T-helper 17 cell (primary cell): ENCODE data around the gene PPP3CA. TPM values are rescaled to one million over a fixed set of nuclear protein-coding genes. Genes with fewer than 3 reads are reported as not detected.

Experiments
- ATAC-seq: fragments of 150-1000 bp; cut with Tn5 transposase; 2 replicates; pipeline ENCODE4 v1.10.0; 2021; ENCODE audit warnings: mild to moderate bottlenecking, moderate library complexity
- DNase-seq, 3 donors: peaks; one replicate each; pipeline versions ENCODE4 v3.0.0 to v3.0.0-alpha.2; 2020 to 2021
- H3K9me3 ChIP-seq: one replicate; pipeline ENCODE4 v1.7.0; 2013; ENCODE audit warnings: low read length, mild to moderate bottlenecking; ENCODE audit not compliant: control insufficient read depth, poor library complexity, severe bottlenecking
- H3K27ac Mint-ChIP-seq: one replicate; pipeline ENCODE4 v1.8.0; 2022; ENCODE audit warnings: mild to moderate bottlenecking, moderate library complexity, mixed read lengths
- H3K27me3 Mint-ChIP-seq: one replicate; pipeline ENCODE4 v1.8.0; 2022; ENCODE audit warnings: mixed read lengths
- H3K36me3 Mint-ChIP-seq: one replicate; pipeline ENCODE4 v1.8.0; 2022; ENCODE audit warnings: low read depth, mixed read lengths
- H3K4me1 Mint-ChIP-seq: one replicate; pipeline ENCODE4 v1.8.0; 2022; ENCODE audit warnings: mild to moderate bottlenecking, mixed read lengths
- H3K4me3 Mint-ChIP-seq: one replicate; pipeline ENCODE4 v1.8.0; 2022; ENCODE audit warnings: mild to moderate bottlenecking, moderate library complexity, mixed read lengths
- total RNA-seq, 4 donors: library from RNA in 2 of 4; stranded (reverse) in 2 of 4; gene quantifications; one replicate each; pipeline ENCODE4 v1.2.3 and lab custom pipeline; 2022 to 2026

The PPP3CA gene
- total RNA-seq, 2 donors from 2014 or later, result 28.4 to 36.9 TPM

DNA sequence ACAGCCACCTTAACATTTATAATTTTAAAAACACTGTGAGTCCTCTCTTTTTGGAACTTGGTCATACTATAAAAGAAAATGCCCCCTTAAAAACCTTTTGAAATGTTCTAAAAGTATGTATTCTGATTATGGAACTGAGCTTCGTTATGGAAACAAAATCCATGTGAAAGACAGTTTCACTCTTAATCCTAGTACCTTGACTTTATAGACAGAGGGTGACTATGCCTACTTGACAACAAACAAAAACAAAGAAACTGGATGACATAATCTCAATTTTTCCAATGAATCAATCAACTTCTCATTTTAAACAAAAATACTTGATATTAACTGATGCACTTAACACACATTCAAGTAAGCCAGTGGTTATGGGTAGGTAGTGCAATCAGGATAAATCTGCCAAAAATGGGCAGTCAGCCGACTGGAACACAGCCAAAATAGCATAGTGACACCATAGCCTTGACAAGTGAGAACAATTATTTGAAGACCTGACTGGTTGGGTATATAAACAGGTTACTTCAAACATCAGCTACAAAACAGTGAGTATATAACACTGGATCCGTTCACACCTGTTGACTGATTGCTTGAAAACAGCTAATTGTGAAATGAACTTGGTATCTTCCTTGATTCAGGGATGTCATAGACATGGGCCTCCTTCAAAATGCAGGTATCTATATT lies 265.5 kb downstream of the PPP3CA start:
- ATAC-seq (no peak), DNase-seq (no peak)
- Mint-ChIP-seq H3K27me3 (no peaks in the 10 kb centered on the region), H3K4me3 (no peak overlapping the region), H3K4me1 (peaks cover 8% of the 10 kb centered on the region), H3K36me3 (peaks cover 9% of the 10 kb centered on the region), H3K27ac (no peak overlapping the region)
- no peaks in the 10 kb centered on the region for H3K9me3 ChIP-seq

DNA sequence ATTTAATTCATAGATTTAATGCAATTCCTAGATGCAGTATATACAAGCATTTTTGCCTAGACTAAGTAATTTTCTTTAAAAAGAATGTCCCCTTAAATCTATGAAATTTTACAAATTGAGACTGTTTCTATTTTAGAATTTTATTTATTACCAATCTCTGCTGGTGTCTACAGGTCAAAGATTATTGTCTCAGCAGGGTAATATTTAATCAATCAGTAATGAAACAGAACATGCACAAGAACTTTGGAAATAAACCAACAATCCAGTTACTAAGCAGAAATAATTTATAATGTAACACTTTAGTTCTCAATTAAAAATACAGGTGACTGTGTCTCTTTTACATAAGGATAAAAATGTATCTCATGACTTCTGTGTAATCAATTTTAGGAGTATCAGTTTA lies 266.2 kb downstream of the PPP3CA start:
- H3K4me3 Mint-ChIP-seq, result no peak overlapping the region
- no peaks in the 10 kb centered on the region for H3K27me3 Mint-ChIP-seq
- no peaks in the 10 kb centered on the region for H3K9me3 ChIP-seq
- H3K27ac Mint-ChIP-seq, result no peak overlapping the region
- H3K36me3 Mint-ChIP-seq, result peaks cover 9% of the 10 kb centered on the region
- peaks cover 11% of the 10 kb centered on the region for H3K4me1 Mint-ChIP-seq
- DNase-seq, result no peak
- no peak for ATAC-seq

DNA sequence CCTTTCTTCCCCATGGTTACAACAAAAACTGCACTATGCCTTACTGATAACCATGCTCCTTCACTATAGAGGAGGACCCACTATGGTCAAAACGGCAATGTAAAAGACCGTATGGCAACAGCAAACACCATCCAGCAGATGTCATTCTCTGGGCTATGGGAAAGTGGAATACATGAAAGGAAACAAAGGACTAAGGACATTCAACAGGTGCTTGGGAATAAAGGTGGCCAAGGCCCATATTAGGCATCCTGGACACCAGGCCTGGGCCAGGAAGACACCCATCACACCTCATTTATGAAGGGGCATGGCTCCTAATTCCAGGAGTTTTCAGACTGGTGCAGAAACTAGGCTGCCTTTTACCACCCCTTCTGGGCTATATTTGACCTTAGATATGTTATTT lies 268.4 kb downstream of the PPP3CA start:
- Mint-ChIP-seq H3K4me3 (no peak overlapping the region), H3K4me1 (peaks cover 14% of the 10 kb centered on the region), H3K36me3 (peaks cover 7% of the 10 kb centered on the region), H3K27ac (no peak overlapping the region), H3K27me3 (no peaks in the 10 kb centered on the region)
- H3K9me3 ChIP-seq, result no peaks in the 10 kb centered on the region
- no peak for ATAC-seq
- no peak for DNase-seq

DNA sequence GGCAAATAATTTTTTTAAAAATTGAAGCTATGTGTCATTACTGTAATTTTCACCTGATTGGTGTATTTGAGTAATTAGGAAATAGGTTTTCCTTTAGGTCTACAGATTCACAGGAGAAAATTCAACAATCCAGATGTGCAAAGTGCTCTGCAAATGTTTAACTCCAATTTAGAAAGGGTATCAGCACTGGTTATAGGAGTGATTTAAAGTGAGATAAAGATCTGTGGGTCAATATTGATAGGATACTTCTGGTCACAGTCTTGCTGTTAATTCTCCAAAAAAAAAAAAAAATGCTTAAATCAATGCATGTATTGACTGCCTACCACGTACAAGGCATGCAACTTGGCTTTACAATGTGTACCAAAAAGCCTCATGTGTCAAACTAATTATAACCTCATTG lies 271.3 kb downstream of the PPP3CA start:
- no peak for ATAC-seq
- Mint-ChIP-seq H3K36me3 (peaks cover 4% of the 10 kb centered on the region), H3K4me3 (no peak overlapping the region), H3K27me3 (no peaks in the 10 kb centered on the region), H3K27ac (peak overlapping the region; percentile 9), H3K4me1 (peaks cover 16% of the 10 kb centered on the region)
- DNase-seq, result no peak
- no peaks in the 10 kb centered on the region for H3K9me3 ChIP-seq

DNA sequence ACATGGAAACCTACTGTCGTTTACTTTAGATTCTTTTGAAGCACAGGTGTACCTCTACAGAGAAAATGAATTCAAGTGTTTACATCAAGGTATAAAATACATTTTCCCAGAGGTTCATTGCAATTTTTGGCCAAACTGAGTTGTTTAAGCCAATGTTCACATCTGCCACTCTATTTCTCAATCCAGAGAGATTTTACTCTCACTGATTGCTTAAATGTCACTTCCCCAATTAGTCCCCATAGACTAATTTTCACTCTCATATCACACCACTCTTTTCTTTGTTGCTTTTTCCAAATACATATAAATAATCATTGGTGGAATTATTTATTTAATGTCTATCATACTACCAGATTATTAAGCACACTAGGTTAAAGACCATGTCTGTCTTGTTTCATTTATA lies 271.8 kb downstream of the PPP3CA start:
- peaks cover 4% of the 10 kb centered on the region for H3K36me3 Mint-ChIP-seq
- no peak for ATAC-seq

DNA sequence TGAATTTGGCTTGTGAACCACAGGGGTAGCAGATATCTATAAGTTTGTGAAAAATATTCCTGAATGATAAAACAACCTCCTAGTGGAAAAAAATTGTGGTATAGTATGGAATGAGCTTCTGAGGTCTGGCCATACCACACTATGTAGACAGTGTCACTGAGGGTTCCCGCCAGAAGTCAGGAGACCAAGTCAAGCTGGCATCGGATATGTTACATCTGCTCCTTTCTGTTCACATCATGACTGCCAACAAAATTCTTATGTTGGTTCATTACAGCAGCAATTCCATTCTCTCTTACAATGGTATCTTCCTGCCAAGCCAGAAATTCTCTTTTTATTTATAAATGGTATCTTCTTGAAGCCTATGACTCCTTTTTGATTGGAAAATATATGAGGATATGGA lies 273.0 kb downstream of the PPP3CA start:
- H3K36me3 Mint-ChIP-seq, result peaks cover 2% of the 10 kb centered on the region
- no peaks in the 10 kb centered on the region for H3K27me3 Mint-ChIP-seq
- no peak for DNase-seq
- H3K9me3 ChIP-seq, result no peaks in the 10 kb centered on the region
- H3K4me1 Mint-ChIP-seq, result peaks cover 16% of the 10 kb centered on the region
- ATAC-seq, result no peak
- H3K27ac Mint-ChIP-seq, result no peak overlapping the region
- no peak overlapping the region for H3K4me3 Mint-ChIP-seq

More for the DNA sequence above, 271.8 kb downstream of the PPP3CA start:
- H3K27me3 Mint-ChIP-seq, result no peaks in the 10 kb centered on the region
- H3K4me3 Mint-ChIP-seq, result no peak overlapping the region
- H3K4me1 Mint-ChIP-seq, result peaks cover 16% of the 10 kb centered on the region
- H3K27ac Mint-ChIP-seq, result no peak overlapping the region
- no peak for DNase-seq
- no peaks in the 10 kb centered on the region for H3K9me3 ChIP-seq

DNA sequence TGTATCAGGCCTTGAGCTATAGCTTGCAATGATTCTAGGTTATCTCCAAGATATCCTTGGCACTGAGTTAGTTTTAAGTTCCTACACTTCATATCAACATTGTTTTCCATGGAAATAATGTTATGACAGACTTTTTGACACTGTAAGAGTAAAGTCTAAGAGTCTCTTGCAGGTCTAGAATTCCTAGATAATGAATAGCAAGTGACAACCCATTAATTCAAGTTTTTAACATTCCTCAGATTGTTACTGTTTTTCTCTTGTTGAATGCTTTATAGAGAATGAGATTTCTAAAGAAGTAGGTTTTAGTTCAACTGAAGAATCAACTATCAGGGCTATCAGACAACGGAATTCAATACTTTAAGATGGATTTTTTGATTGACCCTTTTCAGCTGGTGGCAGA lies 276.1 kb downstream of the PPP3CA start:
- Mint-ChIP-seq H3K4me1 (peaks cover 10% of the 10 kb centered on the region), H3K27ac (no peak overlapping the region), H3K36me3 (peaks cover 2% of the 10 kb centered on the region), H3K27me3 (no peaks in the 10 kb centered on the region), H3K4me3 (no peak overlapping the region)
- H3K9me3 ChIP-seq, result no peaks in the 10 kb centered on the region
- ATAC-seq (no peak), DNase-seq (no peak)

DNA sequence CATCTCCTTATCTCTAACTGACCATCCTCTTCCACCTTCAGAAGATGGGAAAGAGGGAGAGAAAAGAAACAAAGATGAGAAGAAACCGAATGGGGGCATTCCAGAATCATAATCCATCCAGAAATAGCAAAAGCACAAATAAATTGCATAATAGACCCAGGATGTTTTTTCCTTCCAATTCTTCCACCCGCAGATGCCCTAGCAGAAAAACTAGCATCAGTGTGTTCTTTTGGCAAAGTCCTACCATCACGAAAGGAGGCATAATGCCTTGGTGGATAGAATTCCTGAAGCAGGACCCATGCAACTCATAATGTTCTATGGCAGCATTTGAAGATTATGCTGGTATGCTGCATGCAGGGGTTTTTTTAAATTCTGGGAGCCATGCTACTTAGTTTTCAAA lies 279.2 kb downstream of the PPP3CA start:
- Mint-ChIP-seq H3K27ac (no peak overlapping the region), H3K36me3 (no peaks in the 10 kb centered on the region), H3K27me3 (no peaks in the 10 kb centered on the region), H3K4me1 (peaks cover 8% of the 10 kb centered on the region), H3K4me3 (no peak overlapping the region)
- DNase-seq (no peak), ATAC-seq (no peak)
- no peaks in the 10 kb centered on the region for H3K9me3 ChIP-seq

DNA sequence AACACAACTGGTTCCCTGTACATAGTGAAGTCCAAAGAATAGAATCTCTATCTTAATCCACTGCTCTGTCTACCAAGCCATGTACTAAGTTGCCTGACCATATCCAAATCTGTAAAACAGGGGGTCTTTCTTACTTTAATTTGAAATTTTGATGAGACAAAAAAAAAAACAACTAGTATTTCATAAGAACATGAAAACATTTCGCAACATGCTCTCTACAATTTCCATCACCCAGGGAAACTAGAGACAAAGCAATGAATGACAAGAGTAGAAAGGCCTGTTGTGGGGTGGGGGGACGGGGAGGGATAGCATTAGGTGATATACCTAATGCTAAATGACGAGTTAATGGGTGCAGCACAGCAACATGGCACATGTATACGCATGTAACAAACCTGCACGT lies 279.9 kb downstream of the PPP3CA start:
- Mint-ChIP-seq H3K36me3 (peaks cover 2% of the 10 kb centered on the region), H3K4me1 (peaks cover 11% of the 10 kb centered on the region), H3K4me3 (no peak overlapping the region), H3K27ac (no peak overlapping the region), H3K27me3 (no peaks in the 10 kb centered on the region)
- DNase-seq, result no peak
- no peak for ATAC-seq
- H3K9me3 ChIP-seq, result no peaks in the 10 kb centered on the region

DNA sequence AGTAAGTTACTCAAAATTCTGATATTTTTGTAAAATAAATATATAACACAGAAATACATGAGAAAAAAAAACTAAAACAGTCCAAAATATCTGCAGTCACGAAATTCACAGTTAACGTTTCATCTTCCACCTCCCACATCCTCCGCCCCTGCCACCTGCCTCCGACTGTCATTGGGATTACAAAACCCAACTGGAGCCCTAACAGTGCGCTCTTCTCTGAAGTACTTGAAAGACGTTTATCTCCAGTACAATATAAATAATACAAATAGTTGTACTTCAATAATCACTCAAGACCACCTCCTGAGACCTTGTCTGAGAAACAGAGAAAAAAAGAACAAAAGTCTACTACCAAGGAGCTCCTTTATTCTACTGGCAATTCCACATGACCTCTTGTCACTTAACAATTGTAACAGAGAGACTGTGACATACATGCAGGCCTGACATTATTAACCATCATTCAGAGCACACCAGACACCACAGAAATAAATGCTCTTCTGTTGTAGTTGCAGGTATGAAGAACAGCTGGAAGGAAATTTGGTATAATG lies 280.6 kb downstream of the PPP3CA start:
- no peak for ATAC-seq
- H3K27ac Mint-ChIP-seq, result no peak overlapping the region
- no peaks in the 10 kb centered on the region for H3K9me3 ChIP-seq
- H3K36me3 Mint-ChIP-seq, result peaks cover 3% of the 10 kb centered on the region
- H3K27me3 Mint-ChIP-seq, result no peaks in the 10 kb centered on the region
- no peak overlapping the region for H3K4me3 Mint-ChIP-seq
- DNase-seq, result no peak
- peaks cover 9% of the 10 kb centered on the region for H3K4me1 Mint-ChIP-seq

DNA sequence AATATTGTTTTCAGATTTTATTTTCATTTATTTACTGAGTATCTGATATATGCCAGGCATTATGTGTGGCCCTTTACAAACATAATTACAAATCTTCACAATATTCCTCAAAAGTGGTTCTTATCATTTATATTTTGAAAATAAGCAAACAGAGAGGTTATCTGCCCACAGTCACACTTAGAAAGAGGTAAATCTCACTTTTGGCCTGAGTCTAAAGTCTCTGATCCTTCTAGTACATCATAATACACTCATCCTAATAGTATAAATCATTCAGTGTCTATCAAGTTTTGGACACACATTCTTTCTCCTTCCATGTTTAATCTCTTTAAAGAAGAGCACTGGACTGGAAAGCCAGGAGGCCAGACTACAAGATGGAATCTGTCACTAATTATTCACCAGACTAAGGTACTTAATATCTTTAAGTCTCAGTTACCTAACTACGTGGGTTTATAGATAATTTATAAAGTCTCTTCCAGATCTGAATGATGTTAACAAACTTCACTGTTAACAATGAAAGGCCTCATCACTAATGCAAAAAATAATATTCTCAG lies 281.3 kb downstream of the PPP3CA start:
- DNase-seq (no peak), ATAC-seq (no peak)
- Mint-ChIP-seq H3K4me3 (no peak overlapping the region), H3K4me1 (peaks cover 9% of the 10 kb centered on the region), H3K36me3 (peaks cover 3% of the 10 kb centered on the region), H3K27me3 (no peaks in the 10 kb centered on the region), H3K27ac (no peak overlapping the region)
- no peaks in the 10 kb centered on the region for H3K9me3 ChIP-seq

DNA sequence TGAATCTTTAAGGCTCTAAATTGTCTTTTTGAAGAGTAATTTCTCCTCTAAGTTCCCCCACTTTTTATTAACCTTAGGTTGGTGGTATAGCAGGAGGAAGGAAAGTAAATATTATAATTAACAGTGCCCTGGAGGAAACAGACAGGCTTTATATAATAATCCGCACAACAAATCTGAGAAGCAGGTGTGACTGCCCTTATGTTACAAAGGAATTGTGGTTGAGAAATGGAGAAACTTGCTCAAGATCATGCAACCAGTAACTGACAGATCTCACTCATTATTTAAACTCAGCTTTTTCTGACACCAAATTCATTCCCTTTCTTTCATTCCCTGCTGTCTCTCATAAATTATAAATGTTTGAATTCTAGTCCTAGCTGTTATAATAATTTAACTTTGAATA lies 282.0 kb downstream of the PPP3CA start:
- Mint-ChIP-seq H3K4me1 (peaks cover 9% of the 10 kb centered on the region), H3K4me3 (no peak overlapping the region), H3K27ac (no peak overlapping the region), H3K36me3 (peaks cover 3% of the 10 kb centered on the region), H3K27me3 (no peaks in the 10 kb centered on the region)
- no peak for ATAC-seq
- no peaks in the 10 kb centered on the region for H3K9me3 ChIP-seq
- DNase-seq, result no peak

DNA sequence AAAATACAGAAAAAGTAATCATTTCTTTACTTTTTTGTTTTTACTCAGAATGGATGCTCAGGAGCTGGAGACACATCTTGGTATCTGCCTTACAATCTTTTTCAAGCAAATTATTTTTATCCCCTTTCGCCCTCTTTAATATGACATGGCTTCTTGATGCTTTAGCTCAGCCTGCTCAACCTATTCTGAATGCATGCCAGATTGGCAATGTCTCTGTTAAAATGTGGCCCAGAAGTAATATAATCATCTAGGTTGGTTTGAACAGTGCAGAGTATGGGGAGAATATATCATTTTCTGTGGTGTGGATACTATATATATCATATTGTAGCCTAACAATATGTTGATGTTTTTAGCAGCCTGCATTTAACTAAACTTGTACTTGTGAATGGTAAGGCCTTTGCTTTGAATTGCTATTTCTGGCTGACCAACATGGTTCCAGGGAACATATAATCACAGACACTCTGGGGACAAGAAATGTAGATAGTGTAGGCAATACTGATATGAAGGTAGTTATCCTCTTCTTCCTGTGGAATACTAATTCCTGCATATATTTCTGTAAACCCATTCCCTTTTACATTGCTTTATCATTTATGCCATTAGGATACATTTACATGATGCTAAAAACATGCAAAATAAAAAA lies 282.7 kb downstream of the PPP3CA start:
- H3K4me3 Mint-ChIP-seq, result no peak overlapping the region
- DNase-seq (no peak), ATAC-seq (no peak)
- H3K27me3 Mint-ChIP-seq, result no peaks in the 10 kb centered on the region
- no peaks in the 10 kb centered on the region for H3K9me3 ChIP-seq
- H3K36me3 Mint-ChIP-seq, result peaks cover 3% of the 10 kb centered on the region
- H3K4me1 Mint-ChIP-seq, result peaks cover 9% of the 10 kb centered on the region
- H3K27ac Mint-ChIP-seq, result no peak overlapping the region

DNA sequence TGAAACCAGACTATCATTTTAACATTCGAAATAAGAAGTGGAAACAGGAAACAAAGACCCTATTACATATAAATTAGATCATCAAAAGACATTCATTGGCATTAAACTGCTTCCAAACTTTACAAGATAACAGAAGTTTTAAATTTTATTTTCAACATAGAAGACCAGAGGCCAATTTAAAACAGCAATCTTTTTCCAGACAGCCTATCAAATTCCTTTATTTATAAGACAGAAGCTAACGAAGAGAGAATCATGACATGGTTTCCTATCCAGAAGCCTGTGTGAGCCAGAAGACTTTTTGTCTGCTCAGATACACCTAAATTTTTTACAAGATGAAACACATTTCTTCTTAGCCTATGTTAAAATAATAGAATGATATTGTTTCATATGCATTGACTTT lies 291.9 kb downstream of the PPP3CA start:
- DNase-seq (no peak), ATAC-seq (no peak)
- Mint-ChIP-seq H3K27ac (no peak overlapping the region), H3K4me1 (peaks cover 9% of the 10 kb centered on the region), H3K27me3 (no peaks in the 10 kb centered on the region), H3K36me3 (peaks cover 3% of the 10 kb centered on the region), H3K4me3 (no peak overlapping the region)
- H3K9me3 ChIP-seq, result no peaks in the 10 kb centered on the region
